Measurements from ENCODE around the gene YIF1B.
A peak's percentile ranks its signal among the peaks of the same experiment; 100 is the strongest.
"Not testable (repeated sequence)": the region's sequence is repeated elsewhere in the genome, so short reads cannot be mapped to it uniquely, and the experiment has no call there.

Gene YIF1B

GRCh38 chr19:38270587-38271167 lies 45.1 kb downstream of the YIF1B start:
- DNase-seq, result no peak

GRCh38 chr19:38268539-38268938 lies 47.2 kb downstream of the YIF1B start:
- DNase-seq, result no peak

- no peak for DNase-seq
Measured at GRCh38 chr19:38267761-38268483, 47.8 kb downstream of the YIF1B start.

DNA sequence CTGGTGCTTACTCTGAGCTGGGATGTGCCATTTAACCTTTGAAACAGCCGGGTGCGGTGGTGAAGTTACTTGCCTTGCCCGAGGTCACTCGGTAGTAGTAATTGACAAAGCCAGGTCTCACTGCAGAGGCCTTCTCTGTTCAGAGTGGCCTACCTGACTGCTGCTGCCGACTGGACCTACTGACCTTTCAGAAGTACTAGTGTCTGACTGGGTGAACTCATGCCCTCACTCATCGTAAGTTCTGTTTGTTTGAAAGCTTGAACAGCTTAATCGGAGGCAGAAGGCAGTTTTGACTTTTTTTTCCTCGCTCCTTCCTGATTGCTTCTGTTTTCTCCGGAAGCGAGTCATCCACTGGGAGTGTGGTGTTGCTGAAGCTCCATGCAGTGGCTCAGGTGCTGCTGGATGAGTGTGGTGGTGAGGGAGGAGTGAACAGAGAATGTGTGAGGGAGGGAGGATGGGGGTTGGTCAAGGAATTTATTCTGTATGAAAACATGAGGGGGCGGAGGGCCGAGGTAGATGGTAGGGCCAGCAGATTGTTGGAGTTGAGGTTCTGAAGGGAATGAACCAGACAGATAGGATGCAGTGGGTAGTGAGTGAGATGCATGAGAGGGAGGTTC lies 48.7 kb downstream of the YIF1B start:
- no peak for DNase-seq

DNA sequence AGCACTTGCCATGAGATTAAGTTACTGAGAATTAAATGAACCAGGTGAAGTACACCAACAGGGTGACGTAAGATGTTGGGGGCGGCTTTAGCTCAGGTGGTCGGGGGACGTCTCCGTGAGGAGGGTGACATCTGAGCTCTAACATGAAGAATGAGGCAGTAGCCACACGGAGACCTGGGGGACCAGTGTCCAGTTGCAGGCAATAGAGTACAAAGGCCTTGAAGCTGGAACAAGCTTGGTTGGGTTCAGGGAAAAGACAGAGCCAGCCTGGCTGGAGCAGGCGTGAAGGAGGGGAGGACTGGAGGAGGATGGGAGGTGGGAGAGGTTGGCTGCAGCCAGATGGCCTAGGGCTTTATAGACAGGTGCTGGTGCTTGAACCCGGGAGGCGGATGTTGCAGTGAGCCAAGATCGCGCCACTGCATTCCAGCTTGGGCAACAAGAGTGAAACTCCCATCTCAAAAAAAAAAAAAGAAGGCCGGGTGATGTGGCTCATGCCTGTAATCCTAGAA lies 49.8 kb downstream of the YIF1B start:
- DNase-seq, result no peak

GRCh38 chr19:38265213-38265861 lies 50.4 kb downstream of the YIF1B start:
- no peak for DNase-seq

DNA sequence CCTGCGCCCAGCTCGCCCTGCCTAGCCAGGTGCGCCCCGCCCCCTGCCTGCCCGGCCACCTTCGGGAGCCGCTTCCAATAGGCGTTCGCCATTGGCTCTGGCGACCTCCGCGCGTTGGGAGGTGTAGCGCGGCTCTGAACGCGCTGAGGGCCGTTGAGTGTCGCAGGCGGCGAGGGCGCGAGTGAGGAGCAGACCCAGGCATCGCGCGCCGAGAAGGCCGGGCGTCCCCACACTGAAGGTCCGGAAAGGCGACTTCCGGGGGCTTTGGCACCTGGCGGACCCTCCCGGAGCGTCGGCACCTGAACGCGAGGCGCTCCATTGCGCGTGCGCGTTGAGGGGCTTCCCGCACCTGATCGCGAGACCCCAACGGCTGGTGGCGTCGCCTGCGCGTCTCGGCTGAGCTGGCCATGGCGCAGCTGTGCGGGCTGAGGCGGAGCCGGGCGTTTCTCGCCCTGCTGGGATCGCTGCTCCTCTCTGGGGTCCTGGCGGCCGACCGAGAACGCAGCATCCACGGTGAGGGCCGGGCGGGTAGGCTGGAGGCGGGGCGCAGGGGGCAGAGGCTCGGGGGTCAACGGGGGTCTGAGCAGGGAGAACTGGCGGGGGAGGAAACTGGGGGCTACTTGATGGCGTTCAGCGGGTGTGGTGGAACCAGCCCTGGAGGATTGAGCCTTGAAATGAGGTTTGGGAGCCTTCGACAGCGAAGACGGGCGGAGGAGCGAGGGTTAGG lies 51.1 kb downstream of the YIF1B start, which contains the start of gene SPINT2:
Gene SPINT2, plus strand, starts transcription at position 88 of the 727 bp plus-strand sequence. Its CDS starts 320 bp downstream, at position 408.
- DNase-seq, result peak; percentile 51

DNA sequence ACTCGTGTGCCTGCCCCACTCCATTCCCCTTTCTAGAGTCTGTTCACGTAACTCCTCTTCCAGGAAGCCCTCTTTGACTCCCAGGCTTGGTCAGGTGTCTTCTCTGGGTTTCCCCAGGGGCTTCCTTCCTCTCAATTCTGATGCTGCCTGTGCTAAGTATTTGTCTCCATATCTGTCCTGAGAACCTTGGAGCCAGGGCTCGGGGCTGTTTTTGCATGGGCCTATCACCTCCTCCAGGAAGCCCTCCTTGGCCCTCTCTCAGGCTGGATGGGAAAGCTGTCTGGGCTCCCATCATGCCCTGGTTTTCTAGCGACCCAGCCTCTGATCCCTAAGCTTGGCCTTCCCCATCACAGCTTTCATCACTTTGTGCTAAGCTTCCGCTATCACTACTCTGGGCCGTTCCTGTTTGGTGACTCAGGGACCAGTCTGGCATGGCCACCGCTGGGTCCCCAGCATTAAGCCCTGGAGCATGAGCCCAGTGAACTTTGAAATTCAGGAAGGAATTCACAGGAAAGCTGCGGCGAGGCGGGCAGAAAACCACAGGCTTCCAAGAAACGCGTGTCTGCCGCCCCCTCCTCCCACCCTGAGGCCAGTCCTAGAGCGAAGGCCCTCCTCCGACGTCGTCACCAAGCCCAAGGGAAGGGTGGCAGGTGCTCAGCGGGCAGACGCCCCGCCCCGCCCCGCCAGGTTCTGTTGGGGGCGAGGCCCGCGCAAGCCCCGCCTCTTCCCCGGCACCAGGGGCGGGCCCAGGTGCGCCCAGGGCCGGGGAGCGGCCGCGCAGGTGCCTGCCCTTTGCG lies 51.9 kb downstream of the YIF1B start:
- DNase-seq, result peak; percentile 59

GRCh38 chr19:38262585-38263268 lies 53.0 kb downstream of the YIF1B start:
- DNase-seq, result no peak

GRCh38 chr19:38261942-38262341 lies 53.8 kb downstream of the YIF1B start:
- DNase-seq, result not testable (repeated sequence)

- no peak for DNase-seq
Measured at GRCh38 chr19:38255383-38256014, 60.2 kb downstream of the YIF1B start.

- no peak for DNase-seq
Measured at GRCh38 chr19:38253788-38254187, 62.0 kb downstream of the YIF1B start.
